NCI-H1105 treated with DMSO at 0.1 percent for 48 hours (cell line): ENCODE measurements around the gene AOPEP.
"Not testable (repeated sequence)": the region's sequence is repeated elsewhere in the genome, so short reads cannot be mapped to it uniquely, and the experiment has no call there.

Source experiments
- DNase-seq: peaks from one replicate; lab custom pipeline; 2025; lab: John Stamatoyannopoulos, UW

The AOPEP gene

DNA sequence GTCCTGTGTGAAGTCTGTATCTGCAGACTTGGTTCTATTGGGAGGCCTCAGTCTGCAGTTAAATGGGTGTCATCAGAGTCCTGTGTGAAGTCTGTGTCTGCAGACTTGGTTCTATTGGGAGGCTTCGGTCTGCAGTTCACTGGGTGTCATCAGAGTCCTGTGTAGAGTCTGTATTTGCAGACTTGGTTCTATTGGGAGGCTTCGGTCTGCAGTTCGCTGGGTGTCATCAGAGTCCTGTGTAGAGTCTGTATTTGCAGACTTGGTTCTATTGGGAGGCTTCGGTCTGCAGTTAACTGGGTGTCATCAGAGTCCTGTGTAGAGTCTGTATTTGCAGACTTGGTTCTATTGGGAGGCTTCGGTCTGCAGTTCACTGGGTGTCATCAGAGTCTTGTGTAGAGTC is 239.1 kb downstream of the AOPEP start:
- DNase-seq: not testable (repeated sequence)

DNA sequence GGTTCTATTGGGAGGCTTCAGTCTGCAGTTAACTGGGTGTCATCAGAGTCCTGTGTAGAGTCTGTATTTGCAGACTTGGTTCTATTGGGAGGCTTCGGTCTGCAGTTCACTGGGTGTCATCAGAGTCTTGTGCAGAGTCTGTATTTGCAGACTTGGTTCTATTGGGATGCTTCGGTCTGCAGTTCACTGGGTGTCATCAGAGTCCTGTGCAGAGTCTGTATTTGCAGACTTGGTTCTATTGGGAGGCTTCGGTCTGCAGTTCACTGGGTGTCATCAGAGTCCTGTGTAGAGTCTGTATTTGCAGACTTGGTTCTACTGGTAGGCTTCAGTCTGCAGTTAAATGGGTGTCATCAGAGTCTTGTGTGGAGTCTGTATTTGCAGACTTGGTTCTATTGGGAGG is 239.5 kb downstream of the AOPEP start:
- not testable (repeated sequence) for DNase-seq

DNA sequence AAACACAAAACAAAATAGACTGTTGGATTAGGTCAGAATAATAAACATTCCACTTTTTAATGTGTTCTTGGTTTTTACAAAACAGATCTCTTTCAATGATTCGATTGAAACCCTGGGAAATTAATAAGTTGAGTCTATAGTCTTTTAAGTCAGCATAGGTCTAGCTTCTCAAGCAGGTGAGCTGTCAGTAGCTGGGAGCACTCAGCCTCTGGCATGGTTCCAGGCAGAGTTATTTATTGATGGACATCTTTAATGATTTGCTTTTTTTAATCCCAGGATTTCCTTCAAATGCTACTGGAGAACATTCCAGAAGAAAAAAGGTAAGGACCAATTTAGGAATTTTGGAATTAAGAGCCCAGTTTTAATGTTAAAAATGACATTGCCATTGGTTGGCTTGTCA is 241.0 kb downstream of the AOPEP start:
- peak; percentile 18 for DNase-seq

DNA sequence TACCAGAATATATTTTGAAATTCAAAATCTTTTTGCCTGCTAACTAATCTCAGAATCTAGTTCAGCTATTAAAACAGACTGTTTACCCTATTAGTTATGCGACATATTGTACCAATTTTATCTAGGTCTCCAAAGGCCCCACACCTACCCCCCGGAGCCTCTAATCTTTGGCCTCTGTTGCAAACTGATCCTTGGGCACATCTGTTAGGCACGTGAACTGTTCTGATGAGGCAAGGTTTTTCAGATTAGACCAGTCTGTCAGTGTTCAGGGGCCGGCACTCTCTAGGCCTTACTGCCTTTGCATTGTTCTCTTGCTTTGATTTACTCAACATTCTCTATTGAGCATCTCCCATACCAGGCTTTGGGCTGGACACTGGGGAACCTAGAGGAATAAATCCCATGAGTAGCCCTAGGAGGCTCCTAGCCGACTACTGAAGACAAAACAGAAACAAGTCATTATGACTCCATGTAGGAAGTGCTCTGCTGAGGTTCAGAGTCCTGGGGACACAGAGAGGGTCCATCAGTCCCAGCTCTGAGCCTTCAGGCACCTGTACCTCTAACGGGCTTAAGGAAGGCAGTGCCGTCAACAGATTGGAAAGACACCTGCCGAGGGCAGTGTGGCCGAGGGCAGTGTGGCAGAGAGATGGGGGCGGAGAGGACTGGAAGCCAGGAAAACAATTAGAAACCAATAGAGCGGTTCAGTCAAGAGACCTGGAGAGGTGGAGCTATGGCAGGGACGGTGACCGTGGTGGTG is 245.1 kb downstream of the AOPEP start:
- no peak for DNase-seq

DNA sequence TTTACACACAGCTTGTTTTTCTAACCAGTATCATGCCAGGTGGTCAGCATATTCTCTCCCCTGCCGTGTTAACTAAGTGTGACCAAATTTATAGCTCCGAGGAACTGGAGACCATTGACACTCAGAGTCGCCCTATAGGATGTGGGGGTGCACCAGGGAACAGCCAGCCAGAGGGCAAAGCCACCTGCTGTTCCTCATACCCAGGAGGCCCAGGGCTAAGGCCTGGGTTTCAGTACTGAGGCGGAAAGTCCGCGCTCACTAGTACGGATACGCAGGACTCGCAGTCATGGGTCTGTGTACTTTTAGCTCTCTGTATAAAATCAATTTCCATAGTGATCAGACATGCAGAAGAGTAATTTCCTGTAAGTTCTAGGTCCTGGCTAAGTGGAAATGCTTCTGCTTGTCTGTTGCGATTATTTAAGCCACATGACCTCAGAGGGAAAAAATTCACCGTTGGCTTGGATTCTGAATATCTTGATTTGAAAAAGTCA is 247.0 kb downstream of the AOPEP start:
- DNase-seq: no peak

DNA sequence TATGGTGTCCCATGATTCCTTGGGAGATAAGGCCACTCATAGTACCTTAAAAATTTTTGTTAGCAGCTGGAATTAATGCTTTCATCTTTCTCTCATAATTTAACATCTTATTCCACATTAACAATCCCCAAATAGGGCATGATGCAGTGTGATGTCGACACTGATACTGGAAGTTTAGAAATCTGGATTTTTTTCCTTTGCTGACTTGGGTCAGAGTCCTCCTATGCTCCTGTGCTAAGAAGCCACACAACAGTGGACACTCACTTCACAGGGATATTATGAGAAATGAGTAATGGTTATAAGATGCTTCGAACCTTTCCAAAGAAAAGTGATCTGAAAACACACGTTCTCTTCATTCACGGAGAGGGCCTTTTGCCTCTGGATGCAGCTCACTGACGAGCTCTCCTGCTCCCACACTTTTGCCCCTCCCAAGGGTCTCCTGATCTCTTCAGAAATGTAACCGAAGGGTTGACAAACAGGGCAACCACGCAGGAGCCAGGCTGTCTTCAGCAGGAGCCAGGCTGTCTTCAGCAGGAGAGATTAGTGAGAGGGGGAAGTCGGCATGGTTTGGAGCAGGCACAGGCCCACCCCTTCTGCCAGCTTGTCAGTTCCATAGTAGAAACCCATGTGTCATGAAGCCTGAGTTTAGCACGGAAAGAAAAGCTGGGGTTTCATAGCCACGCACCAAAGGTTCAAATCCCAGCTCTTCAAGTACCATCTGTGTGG is 247.8 kb downstream of the AOPEP start:
- no peak for DNase-seq

DNA sequence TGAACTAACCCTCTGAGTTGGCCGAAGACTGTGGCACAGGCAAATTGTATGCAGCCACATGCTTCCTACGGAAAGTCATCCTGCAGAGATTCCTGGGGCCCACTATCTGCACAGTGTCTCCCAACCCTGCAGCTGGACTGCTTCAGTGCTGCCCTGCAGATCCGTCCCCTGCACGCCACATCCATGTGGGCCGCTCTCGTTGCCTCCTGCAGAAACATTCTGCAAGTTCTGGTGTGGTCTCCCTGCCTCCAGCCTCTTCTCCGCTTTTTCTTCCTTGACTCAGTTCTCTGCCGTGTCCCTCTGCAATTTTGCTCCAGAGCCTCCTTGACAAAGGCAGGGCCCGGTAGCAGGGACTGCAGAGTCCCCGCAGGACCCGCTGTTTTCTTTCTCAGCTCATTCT is 249.0 kb downstream of the AOPEP start:
- DNase-seq: no peak

DNA sequence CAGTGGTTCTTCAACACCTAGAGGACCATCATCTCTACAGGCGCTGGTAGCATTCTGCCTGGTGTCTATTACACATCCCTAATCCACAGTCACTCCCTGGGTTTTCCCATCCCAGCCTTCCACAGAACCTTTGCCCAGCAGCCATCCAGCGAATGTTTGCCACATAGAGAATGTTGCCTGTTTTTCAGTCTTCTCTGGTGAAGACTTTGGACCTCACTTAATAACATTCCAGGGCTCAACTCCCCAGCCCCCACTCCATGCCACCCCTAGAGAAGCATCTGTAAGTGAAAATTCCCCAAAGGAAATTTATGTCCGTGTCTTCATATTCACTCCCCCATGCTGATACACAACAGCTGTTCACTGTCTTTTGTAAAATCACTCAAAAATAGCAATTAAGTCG is 249.6 kb downstream of the AOPEP start:
- no peak for DNase-seq

DNA sequence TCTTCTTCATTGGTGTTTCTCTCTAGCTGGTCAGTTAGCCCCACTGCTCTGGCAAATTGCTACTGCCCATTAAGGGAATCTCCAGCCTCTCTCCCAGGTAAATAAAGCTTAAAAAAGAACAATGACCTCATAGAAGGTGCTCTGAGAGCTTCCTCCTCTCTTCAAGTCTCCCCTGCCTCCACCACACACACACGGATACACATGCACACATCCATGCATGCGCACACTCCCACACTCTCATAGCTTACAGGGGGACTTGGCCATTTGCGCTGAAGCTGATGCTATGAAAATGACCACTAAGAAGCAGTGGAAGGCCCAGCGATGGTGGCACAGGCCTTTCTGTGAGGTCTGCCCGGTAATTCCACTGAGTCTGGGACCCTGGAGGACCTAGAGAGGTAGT is 250.9 kb downstream of the AOPEP start:
- no peak for DNase-seq

DNA sequence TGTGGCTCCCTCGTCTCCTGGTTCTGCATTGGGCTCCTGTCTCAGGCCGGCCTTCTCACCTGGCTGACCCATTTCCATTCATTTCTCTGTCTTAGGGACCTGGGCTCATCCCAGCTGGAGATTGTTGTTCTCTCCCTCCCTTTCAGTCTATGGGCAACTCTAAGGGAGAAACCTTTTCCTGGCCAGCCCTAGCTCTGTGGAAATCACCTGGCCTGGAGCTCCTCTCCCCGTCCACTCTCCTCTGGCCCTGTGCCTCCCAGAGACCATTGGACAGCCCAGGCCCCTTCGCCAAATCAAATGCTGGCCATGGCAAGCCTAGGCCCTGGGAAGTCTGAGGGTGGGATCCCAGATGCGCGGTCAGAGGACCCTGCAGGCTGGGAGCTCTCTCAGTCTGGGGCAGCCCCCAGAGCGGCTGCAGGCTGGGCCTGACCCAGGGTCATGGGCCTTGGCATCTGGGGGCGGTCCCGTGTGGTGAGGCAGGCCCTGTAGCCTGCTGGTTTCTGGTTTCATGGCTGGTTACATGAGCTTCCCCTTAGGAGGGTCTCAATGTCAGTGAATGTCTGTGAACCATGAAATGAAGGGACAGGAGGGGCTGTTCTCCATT is 253.5 kb downstream of the AOPEP start:
- no peak for DNase-seq

DNA sequence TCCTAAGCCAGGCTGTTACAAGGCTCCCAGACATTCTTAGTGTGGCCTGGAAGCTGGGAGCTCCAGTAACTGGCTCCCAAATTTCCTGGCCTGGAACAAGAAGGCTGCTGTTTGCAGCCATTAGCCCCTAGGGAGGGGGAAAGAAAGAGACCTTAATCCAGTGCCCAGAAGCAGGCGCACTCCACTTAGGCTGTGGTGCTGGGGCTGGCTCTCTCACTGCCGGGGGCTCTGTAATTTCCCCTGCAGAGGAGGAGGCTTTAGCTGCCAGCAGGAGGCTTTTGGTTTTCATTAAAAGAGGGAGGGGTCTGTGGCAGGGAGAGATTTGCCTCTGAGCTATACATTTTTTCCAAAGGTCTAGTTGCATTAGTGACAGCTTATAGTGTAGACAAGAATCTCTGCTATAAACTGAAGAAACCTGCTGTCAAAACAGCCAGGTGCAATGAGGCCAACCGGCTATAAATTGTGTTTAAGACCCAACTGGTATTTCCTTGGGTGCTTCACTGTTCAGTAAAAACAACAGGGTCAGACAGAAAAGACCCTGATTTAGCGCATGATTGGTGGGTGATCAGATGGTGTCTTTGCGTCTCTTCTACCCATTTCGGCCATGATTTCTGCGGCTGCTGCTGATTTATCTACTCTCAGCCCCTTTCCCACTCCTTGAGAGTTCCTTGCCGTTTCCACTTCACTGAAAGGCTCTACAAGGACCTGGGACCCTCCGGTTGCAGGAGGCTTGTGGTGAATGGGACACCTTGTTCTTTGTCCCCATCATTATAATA is 254.6 kb downstream of the AOPEP start:
- no peak for DNase-seq

DNA sequence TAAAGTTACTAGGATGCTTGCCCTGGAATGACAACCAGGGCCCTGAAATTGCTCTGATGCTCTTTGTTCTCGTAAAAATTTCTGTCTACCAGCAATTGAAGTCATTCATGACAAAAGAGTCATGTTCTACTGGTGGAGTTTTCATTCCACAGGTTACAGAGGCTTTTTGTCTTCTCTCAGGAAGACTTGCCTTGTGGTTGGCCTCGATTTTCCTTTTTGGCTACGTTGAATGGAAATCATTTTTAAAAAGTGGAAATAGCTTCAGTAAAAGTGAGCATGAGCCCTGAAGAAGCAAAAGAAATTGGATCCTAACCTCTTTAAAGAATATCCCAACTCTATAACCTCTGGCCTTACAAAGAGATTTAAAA is 255.2 kb downstream of the AOPEP start:
- no peak for DNase-seq

DNA sequence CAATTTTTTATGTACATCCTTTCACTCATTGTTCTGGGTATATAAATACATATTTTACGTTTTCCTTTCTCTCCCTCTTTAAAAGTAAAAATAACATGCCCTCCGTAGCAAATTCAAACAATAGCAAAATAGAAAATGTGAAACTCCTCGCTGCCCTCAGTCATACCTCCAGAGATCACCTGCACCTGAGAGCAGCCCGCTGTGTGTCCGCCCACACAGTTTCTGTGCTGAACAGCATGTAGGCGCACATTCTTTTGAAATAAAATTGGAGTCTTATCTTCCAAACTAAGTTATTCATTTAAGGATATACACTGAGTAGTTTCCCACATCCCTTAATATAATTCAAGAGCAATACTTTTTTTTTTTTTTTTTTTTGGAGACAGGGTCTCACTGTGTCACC is 255.7 kb downstream of the AOPEP start:
- no peak for DNase-seq

DNA sequence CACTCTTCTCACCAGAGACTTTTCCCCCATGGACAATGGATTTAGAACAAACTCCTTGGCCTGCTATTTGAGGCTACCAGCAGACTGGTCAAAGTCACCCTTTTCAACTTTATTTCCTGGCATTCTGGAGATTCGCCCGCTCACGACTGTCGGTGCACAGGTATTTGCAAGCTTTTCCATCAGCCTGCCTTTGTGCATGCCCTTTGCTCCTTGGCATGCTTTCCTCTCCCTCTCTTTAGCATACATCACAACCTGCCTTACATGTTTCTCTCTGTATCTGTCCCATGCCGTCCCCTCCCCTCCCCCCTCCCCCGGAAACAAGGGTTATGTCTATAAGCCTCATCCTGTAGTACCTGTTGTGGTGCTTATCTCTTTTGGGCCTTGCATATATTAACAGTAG is 257.1 kb downstream of the AOPEP start:
- DNase-seq: no peak

DNA sequence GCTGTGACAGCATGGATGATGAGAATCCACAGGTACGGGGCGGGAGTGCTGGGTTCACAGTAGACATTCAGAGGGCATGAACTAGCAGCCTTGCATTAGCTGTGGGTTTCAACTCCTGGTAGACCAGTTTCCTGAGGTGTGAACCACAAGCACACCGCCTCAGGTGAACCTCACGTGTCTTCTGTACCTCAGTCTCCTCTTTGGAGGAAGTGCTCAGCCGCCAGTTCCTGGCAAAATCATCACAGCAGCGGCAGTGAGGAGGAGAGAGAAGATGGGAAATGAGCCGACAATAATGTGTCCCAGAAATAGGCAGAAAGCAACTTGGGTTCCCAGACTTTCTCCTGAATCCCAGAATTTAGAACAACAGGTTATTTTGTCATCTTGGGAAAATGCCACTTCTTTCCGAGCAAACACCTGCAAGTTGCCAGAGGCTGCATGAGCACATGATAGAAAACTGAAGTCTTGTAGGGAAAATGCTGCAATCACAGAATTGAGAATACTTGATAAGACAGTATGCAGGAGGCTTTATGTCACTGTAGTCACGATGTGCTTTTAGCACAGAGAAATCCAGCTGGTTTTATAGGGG is 258.5 kb downstream of the AOPEP start:
- no peak for DNase-seq

DNA sequence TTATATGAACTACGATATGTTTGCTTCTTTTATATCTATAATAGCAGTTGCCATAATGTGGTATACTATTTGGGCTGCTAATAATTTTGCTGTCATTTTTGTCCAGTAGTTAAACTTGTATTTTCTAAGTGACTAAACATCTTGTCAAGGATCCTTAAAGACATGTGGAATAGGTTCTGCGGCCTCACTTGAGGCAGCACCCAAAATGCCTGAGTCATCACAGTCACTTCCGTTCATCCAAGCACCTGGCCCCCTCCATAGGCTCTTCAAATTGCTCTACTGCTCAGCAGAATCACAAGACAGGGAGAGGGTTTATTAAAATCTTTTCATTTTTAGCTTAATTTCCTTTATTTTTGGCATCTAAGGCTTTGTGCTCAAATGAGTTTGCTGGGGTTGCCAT is 259.1 kb downstream of the AOPEP start:
- DNase-seq: no peak

DNA sequence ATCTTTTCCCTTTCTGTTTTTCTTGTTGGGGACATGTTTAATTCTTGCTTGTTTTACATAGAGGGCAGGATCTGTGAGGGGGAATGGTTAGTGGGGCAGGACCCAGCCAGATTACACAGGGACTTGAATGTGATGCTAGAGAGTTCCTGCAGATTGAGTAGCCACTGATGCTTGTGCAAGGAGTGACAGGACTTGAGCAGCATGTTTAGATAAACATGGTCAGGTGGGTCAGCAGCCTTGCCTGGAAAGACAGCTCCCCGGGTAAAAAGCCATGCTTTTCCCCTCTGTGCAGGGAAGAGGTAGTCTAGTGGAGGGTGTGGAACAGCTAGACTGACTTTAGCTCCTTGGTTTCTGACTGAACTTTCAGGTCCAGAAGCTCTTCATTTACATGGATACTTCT is 261.2 kb downstream of the AOPEP start:
- DNase-seq: no peak

DNA sequence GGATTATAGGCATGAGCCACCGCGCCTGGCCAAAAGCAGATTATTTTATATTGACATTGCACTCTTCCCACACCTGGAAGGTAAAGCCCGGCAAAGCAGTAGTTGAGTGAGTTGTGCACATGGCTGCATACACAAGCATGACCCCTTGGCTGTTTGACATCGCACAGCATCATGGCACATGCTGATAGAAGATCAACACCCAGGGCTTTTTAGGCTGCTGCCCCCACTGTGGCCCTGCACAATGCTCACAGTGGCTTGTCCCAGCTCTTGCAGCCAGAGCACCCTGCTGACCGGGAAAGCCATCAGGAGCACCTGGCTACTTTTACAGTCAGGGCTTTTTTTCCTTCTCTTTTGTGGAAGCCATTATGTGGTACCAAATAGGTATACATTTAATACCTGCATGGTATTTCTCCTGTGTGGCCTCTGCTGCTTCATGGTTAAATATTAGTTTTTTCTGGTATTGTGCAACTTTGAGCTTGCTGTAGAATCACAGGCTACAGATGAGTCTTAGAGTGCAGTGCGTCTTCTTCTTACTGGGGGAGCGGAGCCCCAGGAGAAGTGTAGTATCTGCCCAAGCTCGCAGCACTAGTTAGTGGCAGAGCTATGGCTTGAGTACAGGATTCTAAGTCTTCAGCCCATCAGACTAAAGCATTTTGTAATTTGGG is 264.5 kb downstream of the AOPEP start:
- no peak for DNase-seq

DNA sequence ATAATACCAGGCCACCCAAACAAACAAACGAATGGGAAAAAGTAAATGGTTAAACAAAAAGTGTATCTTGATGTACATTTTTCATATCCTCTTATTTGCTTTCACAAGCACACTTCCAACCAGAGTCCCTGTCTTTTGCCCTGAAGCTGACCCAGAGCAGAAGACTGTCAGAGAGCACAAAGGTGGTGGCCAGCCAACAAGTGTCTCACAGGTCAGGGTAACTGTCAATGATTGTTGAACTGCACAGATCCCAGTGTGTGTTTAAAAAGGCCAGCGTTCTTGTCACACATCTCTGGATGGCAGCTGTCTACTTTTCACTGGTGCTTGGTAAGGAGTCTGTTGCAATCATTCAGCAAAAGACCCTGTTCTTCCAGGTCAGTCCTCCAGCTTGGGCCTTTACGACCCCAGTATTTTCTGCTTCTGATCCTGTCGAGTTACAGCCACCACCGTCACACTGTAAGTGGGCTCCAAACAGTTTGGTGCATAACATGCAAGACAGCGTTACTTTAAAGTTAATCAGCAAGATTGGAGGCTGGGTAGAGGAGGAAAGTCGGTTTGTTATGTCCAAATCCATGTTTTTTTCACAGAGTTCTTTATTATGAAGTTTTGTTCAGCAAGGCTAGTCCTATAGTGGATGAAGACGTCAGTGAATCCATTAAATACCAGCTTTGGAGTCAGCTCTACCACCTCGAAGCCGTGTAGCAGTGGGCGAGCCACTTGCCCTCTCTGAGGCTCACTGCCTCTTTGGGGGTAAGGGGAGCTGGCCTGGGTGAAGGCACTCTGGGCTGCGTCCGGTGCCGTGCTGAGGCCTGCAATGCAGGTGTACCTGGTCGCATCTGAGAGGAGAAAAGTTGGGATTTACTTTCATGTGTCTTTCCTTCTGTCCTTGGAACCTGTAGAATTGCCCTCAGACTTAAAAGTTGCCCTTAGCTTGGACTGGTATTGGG is 265.7 kb downstream of the AOPEP start:
- DNase-seq: no peak

DNA sequence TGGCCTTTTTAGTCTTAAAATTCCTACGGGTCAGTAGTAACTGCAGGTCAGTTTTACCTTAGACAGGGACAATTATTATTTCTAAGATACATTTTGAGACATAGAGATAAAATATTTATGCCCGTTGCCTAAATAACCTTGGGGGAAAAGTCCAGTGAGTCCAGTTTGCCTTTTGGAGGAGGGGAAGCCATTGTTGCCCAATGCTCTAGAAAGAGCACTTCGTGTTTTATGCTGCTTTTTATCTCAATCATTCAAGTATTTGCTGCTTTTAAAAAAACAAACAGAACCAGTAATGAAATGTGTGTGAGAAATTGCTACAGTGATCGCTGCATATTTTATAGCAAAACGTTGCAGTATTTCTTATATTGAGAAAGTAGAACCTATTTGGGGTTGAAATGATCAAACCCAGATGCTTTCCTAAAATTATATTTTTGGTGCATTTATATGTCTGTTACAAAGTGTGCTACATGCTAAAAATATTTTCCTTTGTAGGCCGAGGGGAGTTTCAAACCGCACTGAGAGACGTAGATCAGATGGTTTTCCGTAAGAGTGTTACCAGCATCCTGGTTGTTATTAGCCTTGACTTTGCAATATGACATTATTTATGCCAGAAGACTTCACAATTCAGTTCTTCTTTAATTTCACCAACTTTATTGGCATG is 266.8 kb downstream of the AOPEP start:
- DNase-seq: no peak
